Activated naive CD8-positive, alpha-beta T cell (primary cell): Measurements from ENCODE around the gene CDH13.

Experiments used
- H3K27ac Mint-ChIP-seq: one replicate; pipeline ENCODE4 v1.8.0; 2021; ENCODE audit warnings: mixed read lengths
- H3K27me3 Mint-ChIP-seq: one replicate; pipeline ENCODE4 v1.8.0; 2021; ENCODE audit warnings: mixed read lengths
- H3K36me3 Mint-ChIP-seq: one replicate; pipeline ENCODE4 v1.8.0; 2021; ENCODE audit warnings: mixed read lengths
- H3K4me1 Mint-ChIP-seq: one replicate; pipeline ENCODE4 v1.8.0; 2021; ENCODE audit warnings: low read depth, mixed read lengths
- H3K4me3 Mint-ChIP-seq: one replicate; pipeline ENCODE4 v1.8.0; 2021; ENCODE audit warnings: mild to moderate bottlenecking, mixed read lengths
- H3K9me3 Mint-ChIP-seq: one replicate; pipeline ENCODE4 v1.8.0; 2021; ENCODE audit warnings: low read depth, mixed read lengths

The CDH13 gene

GRCh38 chr16:82995286-82995923, 368.6 kb downstream of the CDH13 start:
- Mint-ChIP-seq H3K36me3 (no peaks in the 10 kb centered on the region), H3K9me3 (no peaks in the 10 kb centered on the region), H3K27ac (no peak overlapping the region), H3K4me1 (no peaks in the 10 kb centered on the region), H3K4me3 (no peak overlapping the region), H3K27me3 (no peaks in the 10 kb centered on the region)

DNA sequence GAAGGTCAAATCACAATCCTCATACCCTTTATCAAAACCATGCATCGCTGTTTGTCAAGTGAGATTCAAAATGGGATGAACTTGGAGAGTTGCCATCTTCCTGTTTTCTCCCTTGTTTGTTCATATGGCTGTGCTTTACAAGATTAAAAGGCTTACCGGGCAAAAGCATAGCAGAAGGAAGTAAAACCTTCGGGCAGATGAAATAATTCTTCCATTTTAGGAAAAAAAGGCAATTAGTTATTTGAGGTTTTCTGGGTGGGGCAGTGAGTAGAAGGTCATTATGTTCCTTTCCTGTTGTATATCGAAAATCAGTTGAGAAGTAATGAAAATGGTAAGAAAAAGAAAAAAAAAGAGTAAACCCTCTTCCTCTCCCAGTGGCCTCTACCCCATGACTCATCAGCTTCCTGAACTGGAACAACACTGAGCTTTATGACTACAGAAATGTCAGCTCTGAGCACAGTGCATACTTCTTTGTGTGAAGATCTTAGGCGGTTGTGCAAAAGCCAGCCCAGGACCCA, 369.2 kb downstream of the CDH13 start:
- H3K27me3 Mint-ChIP-seq = no peaks in the 10 kb centered on the region
- no peak overlapping the region for H3K4me3 Mint-ChIP-seq
- H3K4me1 Mint-ChIP-seq = no peaks in the 10 kb centered on the region
- H3K27ac Mint-ChIP-seq = no peak overlapping the region
- H3K9me3 Mint-ChIP-seq = no peaks in the 10 kb centered on the region
- no peaks in the 10 kb centered on the region for H3K36me3 Mint-ChIP-seq

GRCh38 chr16:82996814-82997213, 370.0 kb downstream of the CDH13 start:
- Mint-ChIP-seq H3K9me3 (no peaks in the 10 kb centered on the region), H3K36me3 (no peaks in the 10 kb centered on the region), H3K4me3 (no peak overlapping the region), H3K27me3 (no peaks in the 10 kb centered on the region), H3K4me1 (no peaks in the 10 kb centered on the region), H3K27ac (no peak overlapping the region)

- no peaks in the 10 kb centered on the region for H3K4me1 Mint-ChIP-seq
- H3K27ac Mint-ChIP-seq = no peak overlapping the region
- no peaks in the 10 kb centered on the region for H3K36me3 Mint-ChIP-seq
- H3K4me3 Mint-ChIP-seq = no peak overlapping the region
- H3K27me3 Mint-ChIP-seq = no peaks in the 10 kb centered on the region
- H3K9me3 Mint-ChIP-seq = no peaks in the 10 kb centered on the region
These were observed 372.9 kb downstream of the CDH13 start for GRCh38 chr16:82999711-83000110.

DNA sequence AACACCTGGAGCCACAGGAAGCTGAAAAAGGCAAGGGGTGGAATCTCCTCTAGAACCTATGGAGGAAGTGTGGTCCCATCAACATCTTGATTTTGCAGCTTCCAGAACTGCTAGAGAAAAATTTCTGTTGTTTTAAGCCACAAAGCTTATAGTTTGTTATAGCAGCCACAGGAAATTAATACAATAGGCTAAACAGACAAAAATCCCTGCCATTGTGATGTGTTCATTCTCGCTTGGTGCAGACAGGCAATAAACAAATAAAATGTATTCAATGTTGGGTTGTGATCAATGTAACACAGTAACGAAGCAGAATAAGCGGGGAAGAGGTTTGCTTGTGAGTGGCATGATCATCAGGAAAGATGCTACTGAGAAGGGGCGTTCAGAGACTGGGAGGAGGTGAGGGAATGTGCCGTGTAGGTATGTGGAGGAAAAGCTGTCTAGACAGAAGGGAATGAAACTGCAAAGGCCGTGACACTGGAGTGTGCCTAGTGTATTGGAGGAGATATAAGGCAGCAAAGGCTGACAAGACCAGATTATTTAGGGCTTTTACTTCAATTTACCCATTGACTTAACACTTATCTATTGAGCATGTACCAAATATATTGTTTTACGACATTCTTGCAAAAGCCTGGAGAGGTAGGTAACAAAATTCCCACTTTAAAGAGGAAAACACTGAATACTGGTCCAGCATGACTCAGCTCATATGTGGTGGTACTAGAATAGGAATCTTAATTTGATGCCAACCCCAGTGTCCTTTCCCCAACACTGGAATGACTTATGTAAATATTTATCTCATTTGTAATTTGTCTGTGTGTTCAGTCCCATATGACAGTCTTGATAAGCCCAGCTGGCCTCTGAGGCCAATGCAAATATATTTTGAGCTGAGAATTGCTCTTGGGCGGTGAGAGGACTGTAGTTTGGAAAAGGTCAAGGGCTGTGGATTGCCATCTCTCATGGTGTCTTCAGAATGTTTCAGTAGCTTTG, 375.9 kb downstream of the CDH13 start:
- no peaks in the 10 kb centered on the region for H3K27me3 Mint-ChIP-seq

DNA sequence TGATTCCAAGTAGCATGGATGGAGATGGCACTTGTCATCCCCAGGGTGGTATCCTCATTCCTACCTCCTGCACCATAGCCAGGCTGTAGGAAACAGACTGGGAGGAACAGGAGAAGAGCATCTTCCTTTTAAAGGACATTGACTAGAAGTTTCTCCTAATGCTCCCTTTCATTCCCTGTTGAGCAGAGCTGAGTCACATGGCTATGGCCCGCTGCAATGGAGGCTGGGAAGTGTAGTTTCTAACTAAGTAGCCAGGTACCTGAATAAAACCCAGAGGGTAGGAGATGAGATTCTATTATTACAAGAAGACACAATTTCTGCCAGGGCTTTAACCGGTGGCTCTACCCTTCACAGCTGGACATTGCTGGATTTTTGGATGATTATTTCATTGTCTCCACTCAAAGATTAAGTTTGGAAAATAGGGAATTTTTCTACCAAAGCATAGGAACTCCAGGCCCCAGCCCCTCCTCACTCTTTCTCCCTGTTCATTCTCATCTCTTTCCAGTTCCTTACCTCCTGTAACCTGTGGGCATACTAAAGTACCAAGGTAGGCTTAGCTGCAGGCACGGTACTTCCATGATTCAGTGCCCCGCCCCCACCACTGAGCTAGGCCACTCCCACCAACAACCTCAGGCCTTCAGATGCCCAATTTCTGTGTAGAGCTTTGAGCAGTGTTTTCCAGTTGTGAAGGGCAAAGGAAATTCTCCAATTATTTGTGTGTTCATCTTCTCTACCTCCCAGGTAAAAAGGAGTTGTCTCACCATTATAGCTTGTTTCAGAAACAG, 378.3 kb downstream of the CDH13 start:
- Mint-ChIP-seq H3K27ac (no peak overlapping the region), H3K4me3 (no peak overlapping the region), H3K4me1 (no peaks in the 10 kb centered on the region), H3K36me3 (no peaks in the 10 kb centered on the region), H3K27me3 (peaks cover 2% of the 10 kb centered on the region), H3K9me3 (no peaks in the 10 kb centered on the region)

More for the DNA sequence above, 375.9 kb downstream of the CDH13 start:
- H3K36me3 Mint-ChIP-seq = no peaks in the 10 kb centered on the region
- H3K4me3 Mint-ChIP-seq = no peak overlapping the region
- H3K9me3 Mint-ChIP-seq = no peaks in the 10 kb centered on the region
- H3K4me1 Mint-ChIP-seq = no peaks in the 10 kb centered on the region
- H3K27ac Mint-ChIP-seq = no peak overlapping the region

- Mint-ChIP-seq H3K4me3 (no peak overlapping the region), H3K36me3 (no peaks in the 10 kb centered on the region), H3K9me3 (no peaks in the 10 kb centered on the region), H3K27me3 (peaks cover 3% of the 10 kb centered on the region), H3K4me1 (no peaks in the 10 kb centered on the region), H3K27ac (no peak overlapping the region)
These were observed 378.9 kb downstream of the CDH13 start for GRCh38 chr16:83005653-83006160.

- H3K9me3 Mint-ChIP-seq = no peaks in the 10 kb centered on the region
- peaks cover 3% of the 10 kb centered on the region for H3K27me3 Mint-ChIP-seq
- no peaks in the 10 kb centered on the region for H3K4me1 Mint-ChIP-seq
- H3K36me3 Mint-ChIP-seq = no peaks in the 10 kb centered on the region
- H3K4me3 Mint-ChIP-seq = no peak overlapping the region
- H3K27ac Mint-ChIP-seq = no peak overlapping the region
These were observed 384.3 kb downstream of the CDH13 start for GRCh38 chr16:83010776-83011720.

GRCh38 chr16:83011939-83012338, 385.2 kb downstream of the CDH13 start:
- Mint-ChIP-seq H3K9me3 (no peaks in the 10 kb centered on the region), H3K27me3 (peaks cover 3% of the 10 kb centered on the region), H3K4me3 (no peak overlapping the region), H3K4me1 (no peaks in the 10 kb centered on the region), H3K27ac (no peak overlapping the region), H3K36me3 (no peaks in the 10 kb centered on the region)

DNA sequence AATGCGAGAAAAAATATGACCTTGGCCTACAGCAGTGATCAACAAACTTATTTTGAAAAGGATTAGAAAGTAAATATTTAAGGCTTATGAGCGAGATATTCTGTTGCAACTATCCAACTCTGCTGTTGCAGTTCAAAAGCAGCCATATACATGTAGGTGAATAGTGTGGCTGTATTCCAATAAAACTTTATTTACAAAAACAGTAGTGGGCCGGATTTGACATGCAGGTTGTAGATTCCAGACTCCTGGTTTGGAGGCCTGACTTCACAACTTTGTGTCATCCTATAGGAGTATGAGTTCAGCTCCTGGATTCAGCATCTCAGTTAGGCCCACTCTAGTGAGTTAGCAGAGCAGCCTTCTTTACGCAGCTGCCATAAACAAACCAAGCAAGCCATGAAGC, 386.3 kb downstream of the CDH13 start:
- no peaks in the 10 kb centered on the region for H3K36me3 Mint-ChIP-seq
- H3K27ac Mint-ChIP-seq = no peak overlapping the region
- H3K27me3 Mint-ChIP-seq = peaks cover 1% of the 10 kb centered on the region
- H3K4me1 Mint-ChIP-seq = no peaks in the 10 kb centered on the region
- no peaks in the 10 kb centered on the region for H3K9me3 Mint-ChIP-seq
- H3K4me3 Mint-ChIP-seq = no peak overlapping the region

DNA sequence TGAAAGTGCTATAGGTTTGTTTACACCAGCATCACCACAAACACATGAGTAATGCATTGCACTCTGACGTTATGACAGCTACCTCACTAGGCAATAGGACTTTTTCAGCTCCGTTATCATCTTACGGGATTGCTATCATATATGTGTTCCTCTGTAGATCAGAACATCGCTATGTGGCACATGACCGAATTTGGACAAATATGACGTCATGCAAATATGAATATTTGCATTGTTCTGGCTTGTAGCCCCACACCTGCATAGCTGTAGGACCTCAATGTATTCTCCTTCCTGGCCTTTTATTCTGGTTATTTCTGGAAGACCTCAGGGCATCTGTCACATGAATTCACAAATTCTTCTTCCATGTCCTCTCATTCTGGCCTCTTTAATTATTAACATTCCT, 393.2 kb downstream of the CDH13 start:
- Mint-ChIP-seq H3K27me3 (peaks cover 2% of the 10 kb centered on the region), H3K27ac (no peak overlapping the region)

GRCh38 chr16:83021045-83021444, 394.3 kb downstream of the CDH13 start:
- Mint-ChIP-seq H3K4me1 (no peaks in the 10 kb centered on the region), H3K27ac (no peak overlapping the region), H3K9me3 (no peaks in the 10 kb centered on the region), H3K27me3 (peaks cover 2% of the 10 kb centered on the region), H3K36me3 (no peaks in the 10 kb centered on the region), H3K4me3 (no peak overlapping the region)

More for the DNA sequence above, 393.2 kb downstream of the CDH13 start:
- Mint-ChIP-seq H3K4me3 (no peak overlapping the region), H3K36me3 (no peaks in the 10 kb centered on the region), H3K4me1 (no peaks in the 10 kb centered on the region), H3K9me3 (no peaks in the 10 kb centered on the region)

GRCh38 chr16:83021746-83022145, 395.0 kb downstream of the CDH13 start:
- H3K36me3 Mint-ChIP-seq = no peaks in the 10 kb centered on the region
- H3K27me3 Mint-ChIP-seq = peaks cover 2% of the 10 kb centered on the region
- H3K4me3 Mint-ChIP-seq = no peak overlapping the region
- no peaks in the 10 kb centered on the region for H3K9me3 Mint-ChIP-seq
- H3K4me1 Mint-ChIP-seq = no peaks in the 10 kb centered on the region
- no peak overlapping the region for H3K27ac Mint-ChIP-seq

GRCh38 chr16:83023011-83023410, 396.2 kb downstream of the CDH13 start:
- Mint-ChIP-seq H3K9me3 (no peaks in the 10 kb centered on the region), H3K4me1 (no peaks in the 10 kb centered on the region), H3K4me3 (no peak overlapping the region), H3K27me3 (peaks cover 2% of the 10 kb centered on the region), H3K36me3 (no peaks in the 10 kb centered on the region), H3K27ac (no peak overlapping the region)
